Peyer's patch (tissue), 4 donors: ENCODE measurements around the gene PCTP. TPM values are rescaled to one million over a fixed set of nuclear protein-coding genes. Genes with fewer than 3 reads are reported as not detected.

ENCODE experiments used
- DNase-seq, 3 donors: peaks; one replicate each; pipeline ENCODE4 v3.0.0-alpha.2; 2017 to 2019
- H3K27ac ChIP-seq, 4 donors: fragments of 200-600 bp; sonication (generic); one replicate each; pipeline ENCODE4 v1.5.1; 2016 to 2019
- H3K27me3 ChIP-seq, 2 donors: fragments of 200-600 bp; sonication (generic); one replicate each; pipeline ENCODE4 v1.5.1; 2019
- H3K36me3 ChIP-seq, 3 donors: fragments of 200-600 bp; sonication (generic); one replicate each; pipeline ENCODE4 v1.5.1; 2016 to 2019
- H3K4me1 ChIP-seq, 4 donors: fragments of 200-600 bp; sonication (generic); one replicate each; pipeline ENCODE4 v1.5.1; 2016 to 2019
- H3K4me3 ChIP-seq, 4 donors: fragments of 200-600 bp; sonication (generic); 1 replicate in 3 of 4; 2 replicates in 1 of 4; pipeline ENCODE4 v1.5.1; 2016 to 2019; ENCODE audit warnings: mild to moderate bottlenecking in 1 of 4
- H3K9me3 ChIP-seq, 4 donors: fragments of 200-600 bp; sonication (generic); one replicate each; pipeline ENCODE4 v1.5.1; 2016 to 2019; ENCODE audit warnings: mild to moderate bottlenecking in 1 of 4
- POLR2A ChIP-seq, 2 donors: fragments of 450-650 bp; IDR thresholded peaks; one replicate each; pipeline ENCODE4 v1.5.1; 2017; ENCODE audit warnings: antibody characterized with exemption in 2 of 2, mild to moderate bottlenecking in 2 of 2, moderate library complexity in 2 of 2
- total RNA-seq, 4 donors: library from RNA; depleted of rRNA; stranded (reverse); fragments of >200 nt; gene quantifications; one replicate each; pipeline ENCODE4 v1.1.0, GENCODE V29; 2016
- TF ChIP-seq, protein P1 (sequence below), 6 experiments: fragments of 450-650 bp in 4 of 6; fragments of 200-600 bp in 2 of 6; sonication (generic) in 1 of 6; IDR thresholded peaks; one replicate each; pipeline ENCODE4 v1.5.1; 2017 to 2019; ENCODE audit warnings: antibody characterized with exemption in 6 of 6, mild to moderate bottlenecking in 3 of 6, moderate library complexity in 1 of 6

The PCTP gene
- total RNA-seq, 4 donors from 2014 or later = 16.0 to 35.5 (median 26.5) TPM

DNA sequence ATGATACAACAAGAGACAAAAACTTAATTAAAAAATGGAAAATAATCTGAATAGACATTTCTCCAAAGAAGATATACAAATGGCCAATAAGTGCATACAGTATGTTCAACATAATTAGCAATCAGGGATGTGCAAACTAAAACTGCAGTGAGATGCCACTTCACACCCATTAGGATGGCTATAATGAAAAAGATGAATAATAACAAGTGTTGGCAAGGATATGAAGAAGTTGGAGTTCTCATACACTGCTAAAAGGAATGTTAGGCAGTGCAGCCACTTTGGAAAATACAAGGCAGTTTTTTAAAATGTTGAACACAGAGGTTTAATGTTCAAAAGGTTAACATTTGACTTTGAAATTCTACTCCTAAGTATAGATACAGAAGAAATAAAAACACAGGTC lies 69.8 kb downstream of the PCTP start:
- Histone ChIP-seq H3K9me3 (no peaks in the 10 kb centered on the region), H3K4me3 (no peak overlapping the region), H3K27me3 (no peaks in the 10 kb centered on the region), H3K36me3 (no peaks in the 10 kb centered on the region), H3K27ac (no peak overlapping the region), H3K4me1 (no peaks in the 10 kb centered on the region)
- DNase-seq = no peak
- TF ChIP-seq, protein P1, sequence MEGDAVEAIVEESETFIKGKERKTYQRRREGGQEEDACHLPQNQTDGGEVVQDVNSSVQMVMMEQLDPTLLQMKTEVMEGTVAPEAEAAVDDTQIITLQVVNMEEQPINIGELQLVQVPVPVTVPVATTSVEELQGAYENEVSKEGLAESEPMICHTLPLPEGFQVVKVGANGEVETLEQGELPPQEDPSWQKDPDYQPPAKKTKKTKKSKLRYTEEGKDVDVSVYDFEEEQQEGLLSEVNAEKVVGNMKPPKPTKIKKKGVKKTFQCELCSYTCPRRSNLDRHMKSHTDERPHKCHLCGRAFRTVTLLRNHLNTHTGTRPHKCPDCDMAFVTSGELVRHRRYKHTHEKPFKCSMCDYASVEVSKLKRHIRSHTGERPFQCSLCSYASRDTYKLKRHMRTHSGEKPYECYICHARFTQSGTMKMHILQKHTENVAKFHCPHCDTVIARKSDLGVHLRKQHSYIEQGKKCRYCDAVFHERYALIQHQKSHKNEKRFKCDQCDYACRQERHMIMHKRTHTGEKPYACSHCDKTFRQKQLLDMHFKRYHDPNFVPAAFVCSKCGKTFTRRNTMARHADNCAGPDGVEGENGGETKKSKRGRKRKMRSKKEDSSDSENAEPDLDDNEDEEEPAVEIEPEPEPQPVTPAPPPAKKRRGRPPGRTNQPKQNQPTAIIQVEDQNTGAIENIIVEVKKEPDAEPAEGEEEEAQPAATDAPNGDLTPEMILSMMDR (IDR thresholded peaks at IDR 0.05) = no peak
- TF ChIP-seq POLR2A (IDR thresholded peaks at IDR 0.05) = no peak

DNA sequence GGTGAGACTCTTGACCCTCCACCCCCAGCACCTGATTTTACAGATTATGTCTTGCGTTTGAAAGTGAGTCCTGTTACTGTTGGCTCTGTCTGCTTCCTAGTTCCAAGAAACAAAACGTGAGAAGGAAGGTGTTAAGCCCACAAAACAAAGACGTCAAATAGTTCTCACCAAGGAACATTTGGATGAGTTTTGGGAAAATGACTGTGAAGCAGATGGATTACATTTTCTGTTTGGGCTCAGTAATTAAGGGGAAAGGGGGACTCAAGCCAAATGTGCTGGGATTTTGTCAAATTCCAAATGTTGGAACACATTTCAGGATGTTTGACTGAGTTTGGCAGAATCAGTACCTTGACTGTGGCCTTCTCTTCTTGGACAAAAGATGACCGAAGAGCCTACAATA lies 71.2 kb downstream of the PCTP start:
- Histone ChIP-seq H3K4me3 (no peak overlapping the region), H3K27ac (no peak overlapping the region), H3K27me3 (no peaks in the 10 kb centered on the region), H3K9me3 (no peaks in the 10 kb centered on the region), H3K36me3 (no peaks in the 10 kb centered on the region), H3K4me1 (no peaks in the 10 kb centered on the region)
- no peak for DNase-seq
- no peak for TF ChIP-seq POLR2A (IDR thresholded peaks at IDR 0.05)
- TF ChIP-seq, protein P1 (IDR thresholded peaks at IDR 0.05) = no peak

DNA sequence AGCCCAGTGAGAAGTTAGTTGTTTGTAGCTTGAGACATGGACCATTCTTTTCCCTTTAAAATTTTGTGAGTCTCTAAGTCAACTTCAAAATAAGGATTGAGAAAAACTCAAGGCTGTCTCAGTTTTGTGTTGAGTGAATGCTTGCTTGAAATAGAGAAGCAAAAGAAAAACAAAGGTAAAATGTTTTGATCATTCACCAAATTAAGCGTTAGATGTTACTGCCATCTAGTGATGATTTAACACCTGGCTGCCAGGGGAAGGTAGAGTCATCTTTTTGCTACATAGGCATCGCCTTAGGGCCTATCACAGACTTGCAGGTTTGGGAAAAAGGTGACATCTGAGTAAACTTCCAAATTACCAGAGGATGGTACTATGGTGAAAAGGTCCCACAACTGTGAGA lies 74.4 kb downstream of the PCTP start:
- Histone ChIP-seq H3K4me1 (no peaks in the 10 kb centered on the region), H3K27ac (no peak overlapping the region), H3K27me3 (no peaks in the 10 kb centered on the region), H3K36me3 (no peaks in the 10 kb centered on the region), H3K4me3 (no peak overlapping the region), H3K9me3 (no peaks in the 10 kb centered on the region)
- DNase-seq = no peak
- TF ChIP-seq POLR2A (IDR thresholded peaks at IDR 0.05) = no peak
- TF ChIP-seq, protein P1 (IDR thresholded peaks at IDR 0.05) = no peak

Other genes starting within 250 kb of the PCTP start
- gene SMIM36, start 239.6 kb upstream of the PCTP start, total RNA-seq = not detected
- 10 to 100 TPM in 1 of 4 donors, 1 to 10 TPM in 3; 4.4 to 18.2 (median 4.8) TPM for gene TMEM100, start 28.2 kb upstream of the PCTP start, total RNA-seq